Fibroblast of villous mesenchyme (primary cell): ENCODE data around the gene KCNMA1. TPM values are rescaled to one million over a fixed set of nuclear protein-coding genes. Genes with fewer than 3 reads are reported as not detected.

Source experiments
- DNase-seq: peaks from one replicate; pipeline ENCODE4 v3.0.0-alpha.2; 2010; ENCODE audit warnings: low read depth
- H3K4me3 ChIP-seq: 2 replicates; pipeline ENCODE4 v1.5.1; 2011; ENCODE audit warnings: low read depth, mild to moderate bottlenecking, low read length
- CTCF ChIP-seq: IDR thresholded peaks from 2 replicates; pipeline ENCODE4 v1.5.1; 2012; ENCODE audit warnings: low read depth, mild to moderate bottlenecking, low read length; ENCODE audit not compliant: insufficient read depth
- total RNA-seq: library from RNA; depleted of rRNA; stranded (reverse); fragments of >200 nt; gene quantifications from 2 replicates; pipeline ENCODE4 v1.2.3, GENCODE V29; 2012

The KCNMA1 gene
- total RNA-seq, 1 donor, result 36.7 TPM

- no peak for TF ChIP-seq CTCF
- no peak overlapping the region for H3K4me3 ChIP-seq
- DNase-seq, result no peak
Measured at GRCh38 chr10:77471069-77471536, 166.5 kb downstream of the KCNMA1 start.

- no peak for DNase-seq
- TF ChIP-seq CTCF, result no peak
- no peak overlapping the region for H3K4me3 ChIP-seq
Measured at GRCh38 chr10:77467422-77467963, 170.1 kb downstream of the KCNMA1 start.

GRCh38 chr10:77463967-77464745 lies 173.5 kb downstream of the KCNMA1 start:
- DNase-seq, result no peak

GRCh38 chr10:77463499-77463898 lies 174.1 kb downstream of the KCNMA1 start:
- TF ChIP-seq CTCF, result no peak
- no peak for DNase-seq

More at GRCh38 chr10:77463967-77464745, 173.5 kb downstream of the KCNMA1 start:
- H3K4me3 ChIP-seq, result no peak overlapping the region
- no peak for TF ChIP-seq CTCF

GRCh38 chr10:77461636-77462296 lies 175.8 kb downstream of the KCNMA1 start:
- no peak overlapping the region for H3K4me3 ChIP-seq
- DNase-seq, result no peak
- TF ChIP-seq CTCF, result no peak

More at GRCh38 chr10:77463499-77463898, 174.1 kb downstream of the KCNMA1 start:
- no peak overlapping the region for H3K4me3 ChIP-seq

- no peak for DNase-seq
- no peak for TF ChIP-seq CTCF
- H3K4me3 ChIP-seq, result no peak overlapping the region
Measured at GRCh38 chr10:77459905-77460304, 177.7 kb downstream of the KCNMA1 start.
